ENCODE results near the gene BMP7.

- TF ChIP-seq CTCF (IDR thresholded peaks at IDR 0.05) (no peak), EP300 (IDR thresholded peaks at IDR 0.05) (no peak)
These were observed 55.0 kb downstream of the BMP7 start for GRCh38 chr20:57211406-57211805.
